KMS-11 (cell line): ENCODE measurements around the gene TMEM51.

Experiments
- H2AFZ ChIP-seq: fragments of 200-600 bp; sonication (generic); 2 replicates; pipeline ENCODE4 v1.6.1; 2016; ENCODE audit warnings: antibody characterized with exemption, mixed run types, low read depth
- H3K27ac ChIP-seq: fragments of 200-600 bp; sonication (generic); 2 replicates; pipeline ENCODE4 v1.6.1; 2016; ENCODE audit warnings: mild to moderate bottlenecking, mixed run types
- H3K27me3 ChIP-seq: fragments of 200-600 bp; sonication (generic); 2 replicates; pipeline ENCODE4 v1.6.1; 2017; ENCODE audit warnings: mild to moderate bottlenecking, low read depth, mixed run types, moderate library complexity; ENCODE audit not compliant: insufficient read depth
- H3K36me3 ChIP-seq: fragments of 200-600 bp; sonication (generic); 2 replicates; pipeline ENCODE4 v1.6.1; 2017; ENCODE audit warnings: mild to moderate bottlenecking, mixed run types; ENCODE audit not compliant: insufficient read depth
- H3K4me1 ChIP-seq: fragments of 200-600 bp; sonication (generic); 2 replicates; pipeline ENCODE4 v1.6.1; 2016; ENCODE audit warnings: mild to moderate bottlenecking, low read depth, mixed run types; ENCODE audit not compliant: poor library complexity, severe bottlenecking
- H3K4me2 ChIP-seq: fragments of 200-600 bp; sonication (generic); 2 replicates; pipeline ENCODE4 v1.7.0; 2016; ENCODE audit warnings: mild to moderate bottlenecking, mixed run types
- H3K4me3 ChIP-seq: fragments of 200-600 bp; sonication (generic); IDR thresholded peaks from 2 replicates; pipeline ENCODE4 v1.6.1; 2017; ENCODE audit warnings: low read depth, low read length, mixed read lengths; ENCODE audit not compliant: insufficient read depth
- H3K79me2 ChIP-seq: fragments of 200-600 bp; sonication (generic); 2 replicates; pipeline ENCODE4 v1.6.1; 2016; ENCODE audit warnings: low read depth, mixed run types; ENCODE audit not compliant: insufficient read depth
- H3K9ac ChIP-seq: fragments of 200-600 bp; sonication (generic); 2 replicates; pipeline ENCODE4 v1.6.1; 2016; ENCODE audit warnings: mild to moderate bottlenecking, mixed run types
- H4K20me1 ChIP-seq: fragments of 200-600 bp; sonication (generic); 2 replicates; pipeline ENCODE4 v1.6.1; 2016; ENCODE audit warnings: mild to moderate bottlenecking, mixed run types; ENCODE audit not compliant: insufficient read depth
- TF ChIP-seq, protein P1 (sequence below): fragments of 200-600 bp; sonication (generic); conservative IDR thresholded peaks from 2 replicates; pipeline ENCODE4 v1.6.1; 2017; ENCODE audit warnings: low read depth, mild to moderate bottlenecking, antibody characterized with exemption, low read length, moderate library complexity, mixed read lengths

The TMEM51 gene

DNA sequence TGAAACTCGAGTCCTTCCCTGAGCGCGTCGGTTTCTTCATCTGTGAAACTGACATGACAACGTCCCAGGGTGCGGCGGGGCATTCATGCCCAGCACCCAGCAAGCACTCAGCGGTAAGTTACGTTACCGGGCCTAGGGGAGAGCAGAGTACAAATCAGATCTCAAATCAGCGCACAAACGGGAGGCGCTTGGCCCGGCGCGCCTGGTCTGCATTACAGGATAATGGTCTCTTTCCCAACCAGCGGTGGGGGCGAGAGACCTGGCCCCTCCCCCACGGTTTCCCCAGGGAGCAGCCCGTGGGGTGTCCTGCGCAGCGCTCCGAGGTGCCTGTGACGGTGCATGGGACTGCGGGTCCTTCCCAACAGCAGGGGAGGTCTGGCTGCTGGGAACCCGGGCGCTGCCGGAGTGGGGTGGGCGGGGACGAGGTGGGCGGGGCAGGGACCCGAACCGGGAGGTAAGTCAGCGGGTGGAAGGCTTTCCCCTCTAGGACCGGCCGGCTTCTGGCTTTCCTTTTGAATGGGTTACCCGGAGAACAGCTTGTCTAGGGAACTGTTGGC, 1.0 kb downstream of the TMEM51 start:
- H3K79me2 ChIP-seq = no peaks in the 10 kb centered on the region
- peaks cover 42% of the 10 kb centered on the region for H3K4me1 ChIP-seq
- peak overlapping the region; percentile 75 for H2AFZ ChIP-seq
- no peaks in the 10 kb centered on the region for H3K36me3 ChIP-seq
- no peak overlapping the region for H3K9ac ChIP-seq
- H4K20me1 ChIP-seq = no peaks in the 10 kb centered on the region
- peak overlapping the region; percentile 62 for H3K4me3 ChIP-seq
- no peak overlapping the region for H3K27ac ChIP-seq
- TF ChIP-seq, protein P1, sequence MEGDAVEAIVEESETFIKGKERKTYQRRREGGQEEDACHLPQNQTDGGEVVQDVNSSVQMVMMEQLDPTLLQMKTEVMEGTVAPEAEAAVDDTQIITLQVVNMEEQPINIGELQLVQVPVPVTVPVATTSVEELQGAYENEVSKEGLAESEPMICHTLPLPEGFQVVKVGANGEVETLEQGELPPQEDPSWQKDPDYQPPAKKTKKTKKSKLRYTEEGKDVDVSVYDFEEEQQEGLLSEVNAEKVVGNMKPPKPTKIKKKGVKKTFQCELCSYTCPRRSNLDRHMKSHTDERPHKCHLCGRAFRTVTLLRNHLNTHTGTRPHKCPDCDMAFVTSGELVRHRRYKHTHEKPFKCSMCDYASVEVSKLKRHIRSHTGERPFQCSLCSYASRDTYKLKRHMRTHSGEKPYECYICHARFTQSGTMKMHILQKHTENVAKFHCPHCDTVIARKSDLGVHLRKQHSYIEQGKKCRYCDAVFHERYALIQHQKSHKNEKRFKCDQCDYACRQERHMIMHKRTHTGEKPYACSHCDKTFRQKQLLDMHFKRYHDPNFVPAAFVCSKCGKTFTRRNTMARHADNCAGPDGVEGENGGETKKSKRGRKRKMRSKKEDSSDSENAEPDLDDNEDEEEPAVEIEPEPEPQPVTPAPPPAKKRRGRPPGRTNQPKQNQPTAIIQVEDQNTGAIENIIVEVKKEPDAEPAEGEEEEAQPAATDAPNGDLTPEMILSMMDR = peak; percentile 23; the same call in 1 of the 2 replicates
- H3K27me3 ChIP-seq = no peaks in the 10 kb centered on the region
- peak overlapping the region; percentile 60; the same call in 1 of the 2 replicates for H3K4me2 ChIP-seq

DNA sequence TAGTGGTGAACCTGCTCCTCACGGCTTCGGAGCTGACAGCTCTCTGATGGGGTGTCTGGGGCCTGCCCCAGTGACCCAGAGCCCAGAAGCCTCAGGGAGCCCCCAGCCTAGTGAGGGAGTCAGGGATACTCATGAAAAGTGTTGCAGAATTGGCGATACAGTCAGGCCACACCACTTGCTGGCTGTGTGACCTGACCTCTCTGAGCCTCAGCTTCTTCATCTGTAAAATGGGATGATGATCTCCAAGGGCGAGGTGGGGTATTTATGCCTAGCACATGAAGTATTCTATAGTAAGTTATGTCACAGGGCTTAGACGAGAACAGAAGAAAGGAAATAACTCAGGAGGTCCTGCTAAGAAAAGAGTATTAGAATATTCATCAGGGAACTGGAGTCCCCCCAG, 1.6 kb downstream of the TMEM51 start:
- H3K27me3 ChIP-seq = no peaks in the 10 kb centered on the region
- peak overlapping the region; percentile 79; the same call in 1 of the 2 replicates for H3K4me2 ChIP-seq
- no peaks in the 10 kb centered on the region for H4K20me1 ChIP-seq
- TF ChIP-seq, protein P1 = no peak
- H3K27ac ChIP-seq = no peak overlapping the region
- H3K4me3 ChIP-seq = no peak overlapping the region
- H2AFZ ChIP-seq = no peak overlapping the region
- no peaks in the 10 kb centered on the region for H3K36me3 ChIP-seq
- H3K9ac ChIP-seq = no peak overlapping the region
- no peaks in the 10 kb centered on the region for H3K79me2 ChIP-seq
- peaks cover 46% of the 10 kb centered on the region for H3K4me1 ChIP-seq

DNA sequence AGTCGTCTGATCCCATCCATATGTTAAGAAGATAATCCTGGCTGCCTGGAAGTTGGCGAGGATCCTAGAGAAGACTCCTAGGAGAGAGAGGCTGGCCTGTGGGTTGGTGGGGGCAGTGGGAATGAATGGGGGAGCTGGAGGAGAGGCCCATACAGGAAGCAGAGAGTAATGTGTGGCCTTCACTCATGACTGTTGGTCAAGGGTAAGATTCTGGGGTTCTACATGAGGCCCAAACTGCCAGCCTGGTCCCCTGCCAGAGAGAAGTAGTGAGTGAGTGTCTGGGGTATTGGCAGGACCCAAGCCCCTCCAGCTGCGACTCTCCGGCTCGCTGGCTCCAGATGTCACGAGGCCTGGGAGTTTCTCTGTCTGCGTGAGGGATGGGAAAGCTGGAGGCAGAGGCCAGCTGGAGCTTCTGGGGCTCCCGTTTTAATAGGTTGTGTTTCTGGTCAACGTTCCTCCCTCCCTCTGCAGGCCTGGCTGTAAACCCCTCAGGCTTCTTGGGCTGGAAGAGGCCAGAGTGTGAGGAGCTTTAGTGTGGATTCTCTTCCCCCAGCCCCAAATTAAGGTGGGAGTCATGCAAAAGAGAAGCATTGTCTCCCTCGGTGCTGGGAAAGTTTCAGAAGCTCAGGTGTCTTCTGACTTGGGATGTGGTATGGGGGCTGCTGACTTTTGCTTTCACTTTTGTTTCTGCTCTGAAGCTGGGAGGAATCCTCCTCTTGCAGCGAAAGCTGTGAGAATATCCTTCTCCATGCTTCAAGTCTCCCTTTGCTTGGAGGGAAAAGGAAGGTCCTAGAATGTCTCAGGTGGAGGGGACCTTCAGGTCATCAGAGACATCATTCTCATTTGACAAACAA, 2.6 kb downstream of the TMEM51 start:
- TF ChIP-seq, protein P1 = no peak
- no peaks in the 10 kb centered on the region for H3K27me3 ChIP-seq
- peak overlapping the region; percentile 76 for H3K4me3 ChIP-seq
- H3K36me3 ChIP-seq = no peaks in the 10 kb centered on the region
- H3K79me2 ChIP-seq = no peaks in the 10 kb centered on the region
- peak overlapping the region; percentile 23; the same call in 1 of the 2 replicates for H3K9ac ChIP-seq
- H3K4me2 ChIP-seq = peak overlapping the region; percentile 79
- peaks cover 56% of the 10 kb centered on the region for H3K4me1 ChIP-seq
- H2AFZ ChIP-seq = peak overlapping the region; percentile 52; the same call in 1 of the 2 replicates
- H3K27ac ChIP-seq = peak overlapping the region; percentile 67
- no peaks in the 10 kb centered on the region for H4K20me1 ChIP-seq

DNA sequence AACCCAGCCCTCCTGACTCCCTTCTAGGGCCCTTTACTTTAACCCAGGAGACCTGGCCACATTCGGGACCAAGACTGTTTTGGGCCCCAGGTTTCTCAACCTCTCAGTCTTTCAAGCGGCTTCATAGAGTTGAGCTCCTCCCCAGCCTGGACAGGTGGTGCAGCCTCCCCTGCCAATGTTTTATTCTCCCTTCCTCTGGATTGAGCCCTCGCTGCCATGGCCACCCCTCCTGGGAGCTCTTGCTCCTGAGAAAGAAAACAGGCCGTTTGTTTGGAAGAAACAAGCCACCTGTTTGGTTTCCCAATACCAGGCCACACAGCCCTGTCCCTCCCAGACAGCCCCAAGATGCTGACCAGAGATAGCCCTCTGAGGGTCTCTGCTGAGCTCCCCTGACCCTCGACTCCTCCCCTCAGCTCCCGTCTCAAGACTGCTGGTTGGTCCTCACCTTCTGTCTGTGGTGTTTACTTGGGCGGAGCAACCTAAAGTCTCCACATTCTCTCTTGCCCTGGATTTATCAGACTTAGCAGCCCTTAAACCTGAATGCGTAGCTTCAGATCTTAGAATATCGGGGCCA, 3.3 kb downstream of the TMEM51 start:
- TF ChIP-seq, protein P1 = no peak
- no peaks in the 10 kb centered on the region for H4K20me1 ChIP-seq
- H3K27me3 ChIP-seq = no peaks in the 10 kb centered on the region
- peak overlapping the region; percentile 23; the same call in 1 of the 2 replicates for H3K9ac ChIP-seq
- H3K36me3 ChIP-seq = no peaks in the 10 kb centered on the region
- no peaks in the 10 kb centered on the region for H3K79me2 ChIP-seq
- peak overlapping the region; percentile 67 for H3K27ac ChIP-seq
- peak overlapping the region; percentile 79 for H3K4me2 ChIP-seq
- H2AFZ ChIP-seq = peak overlapping the region; percentile 52; the same call in 1 of the 2 replicates
- peaks cover 63% of the 10 kb centered on the region for H3K4me1 ChIP-seq
- H3K4me3 ChIP-seq = peak overlapping the region; percentile 76
